GM12801 (cell line): Measurements from ENCODE around the gene MED8.

Experiments used
- TF ChIP-seq, protein P1 (sequence below): IDR thresholded peaks from one replicate; pipeline ENCODE4 v1.5.1; 2011; ENCODE audit warnings: control low read depth; ENCODE audit not compliant: insufficient read length; ENCODE audit errors: extremely low read depth

Gene MED8

DNA sequence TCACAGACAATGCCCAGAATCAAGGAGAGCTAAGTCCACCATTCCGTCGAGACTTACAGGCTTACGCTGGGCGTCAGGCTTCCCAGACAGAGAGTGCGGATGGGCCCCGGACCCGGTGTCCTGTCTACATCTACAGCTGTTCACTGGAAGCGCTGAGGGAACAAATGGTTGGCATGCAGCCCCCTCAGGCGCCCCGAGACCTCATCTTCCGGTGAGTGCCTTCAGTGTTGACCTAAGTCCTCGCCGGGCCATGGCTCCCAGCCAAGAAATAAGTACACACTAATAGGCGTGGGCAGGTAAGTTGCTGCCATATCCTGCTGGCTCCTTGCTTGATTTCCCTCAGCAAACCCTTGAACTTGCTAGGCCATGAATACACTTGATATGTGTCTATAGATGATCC lies 37.9 kb upstream of the MED8 start:
- TF ChIP-seq, protein P1, sequence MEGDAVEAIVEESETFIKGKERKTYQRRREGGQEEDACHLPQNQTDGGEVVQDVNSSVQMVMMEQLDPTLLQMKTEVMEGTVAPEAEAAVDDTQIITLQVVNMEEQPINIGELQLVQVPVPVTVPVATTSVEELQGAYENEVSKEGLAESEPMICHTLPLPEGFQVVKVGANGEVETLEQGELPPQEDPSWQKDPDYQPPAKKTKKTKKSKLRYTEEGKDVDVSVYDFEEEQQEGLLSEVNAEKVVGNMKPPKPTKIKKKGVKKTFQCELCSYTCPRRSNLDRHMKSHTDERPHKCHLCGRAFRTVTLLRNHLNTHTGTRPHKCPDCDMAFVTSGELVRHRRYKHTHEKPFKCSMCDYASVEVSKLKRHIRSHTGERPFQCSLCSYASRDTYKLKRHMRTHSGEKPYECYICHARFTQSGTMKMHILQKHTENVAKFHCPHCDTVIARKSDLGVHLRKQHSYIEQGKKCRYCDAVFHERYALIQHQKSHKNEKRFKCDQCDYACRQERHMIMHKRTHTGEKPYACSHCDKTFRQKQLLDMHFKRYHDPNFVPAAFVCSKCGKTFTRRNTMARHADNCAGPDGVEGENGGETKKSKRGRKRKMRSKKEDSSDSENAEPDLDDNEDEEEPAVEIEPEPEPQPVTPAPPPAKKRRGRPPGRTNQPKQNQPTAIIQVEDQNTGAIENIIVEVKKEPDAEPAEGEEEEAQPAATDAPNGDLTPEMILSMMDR: no peak

DNA sequence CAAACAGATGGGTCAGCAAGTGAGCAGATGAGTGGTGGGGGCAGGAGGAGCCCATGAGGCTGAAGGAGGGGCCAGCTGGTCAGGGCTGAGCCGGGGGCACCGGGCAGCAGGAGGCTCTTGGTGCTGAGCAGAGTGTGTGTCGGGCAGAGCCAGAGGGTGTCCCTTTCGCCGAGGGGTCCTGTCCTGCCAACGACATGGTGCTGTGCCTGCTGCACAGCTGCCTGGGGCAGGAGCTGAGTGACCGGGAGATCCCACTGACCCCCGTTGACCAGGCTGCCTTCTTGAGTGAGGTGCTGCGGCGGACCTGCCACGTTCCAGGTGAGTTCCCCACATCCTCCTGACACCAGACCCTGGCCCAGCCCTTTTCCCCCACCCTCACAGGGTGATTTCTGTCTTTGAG lies 36.6 kb upstream of the MED8 start:
- TF ChIP-seq, protein P1: no peak

DNA sequence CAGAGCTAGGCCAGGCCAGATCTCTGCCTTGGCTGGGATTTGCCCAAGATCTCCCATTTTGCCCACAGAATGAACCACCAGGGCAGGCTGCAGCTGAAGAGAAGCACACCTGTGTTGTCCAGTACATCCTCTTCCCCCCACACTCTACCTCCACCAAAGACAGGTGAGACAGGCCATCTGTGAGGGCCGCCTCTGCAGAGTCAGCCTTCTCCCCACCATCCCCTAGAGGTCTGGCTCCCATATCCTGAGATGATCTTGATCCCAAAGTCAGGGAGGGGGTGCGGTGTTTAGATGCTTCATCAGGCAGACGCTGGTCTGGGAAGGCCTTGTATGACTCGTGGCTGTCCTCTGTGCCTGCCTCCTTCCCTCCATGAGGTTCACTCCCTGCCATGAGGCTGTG lies 35.4 kb upstream of the MED8 start:
- TF ChIP-seq, protein P1: no peak

GRCh38 chr1:43423672-43424550 lies 34.3 kb upstream of the MED8 start:
- TF ChIP-seq, protein P1: no peak

- TF ChIP-seq, protein P1: no peak
Observed at GRCh38 chr1:43422995-43423671, 33.5 kb upstream of the MED8 start.

- TF ChIP-seq, protein P1: no peak
Observed at GRCh38 chr1:43421976-43422750, 32.6 kb upstream of the MED8 start.

- TF ChIP-seq, protein P1: no peak
Observed at GRCh38 chr1:43421396-43421795, 31.8 kb upstream of the MED8 start.
